ENCODE measurements around the gene WIPF1. TPM values are rescaled to one million over a fixed set of nuclear protein-coding genes. Genes with fewer than 3 reads are reported as not detected.

Gene WIPF1
- total RNA-seq, 1 donor from 2014 or later: 293 TPM

GRCh38 chr2:174603280-174603679 is 5.7 kb upstream of the WIPF1 start:
- Mint-ChIP-seq H3K9me3 (no peaks in the 10 kb centered on the region), H3K4me3 (no peak overlapping the region), H3K4me1 (peaks cover 82% of the 10 kb centered on the region), H3K27ac (peak overlapping the region; percentile 68), H3K27me3 (no peaks in the 10 kb centered on the region), H3K36me3 (ENCODE audit: low read depth) (peaks cover 19% of the 10 kb centered on the region)
- intact Hi-C loops (cut with micrococcal nuclease): loop anchor here (1.0 kb wide), 3 partner anchors 10 to 141 kb away; no protein-coding TSS in a partner anchor
- ATAC-seq (ENCODE audit: low read depth): peak; percentile 25
- DNase-seq: no peak
- ChIA-PET POLR2A (interaction anchor here (1.1 to 3.0 kb wide), 6 partner anchors 9 to 31 kb away, joined by 3 to 23 read pairs (median 8); no protein-coding TSS in a partner anchor), CTCF (interaction anchor here (0.7 to 8.1 kb wide), 15 partner anchors 9 to 141 kb away, joined by 3 to 125 read pairs (median 5); no protein-coding TSS in a partner anchor)
- TF ChIP-seq CTCF (IDR thresholded peaks at IDR 0.05): no peak

GRCh38 chr2:174602745-174603144 is 5.1 kb upstream of the WIPF1 start:
- peaks cover 82% of the 10 kb centered on the region for H3K4me1 Mint-ChIP-seq
- intact Hi-C loops (cut with micrococcal nuclease): loop anchor here (1.0 kb wide), 3 partner anchors 9 to 140 kb away; no protein-coding TSS in a partner anchor
- no peak for TF ChIP-seq CTCF (IDR thresholded peaks at IDR 0.05)
- peak overlapping the region; percentile 68 for H3K27ac Mint-ChIP-seq
- no peaks in the 10 kb centered on the region for H3K27me3 Mint-ChIP-seq
- ChIA-PET CTCF (interaction anchor here (0.8 to 8.1 kb wide), 12 partner anchors 9 to 140 kb away, joined by 3 to 125 read pairs (median 5); no protein-coding TSS in a partner anchor), POLR2A (interaction anchor here (1.1 to 3.0 kb wide), 6 partner anchors 10 to 31 kb away, joined by 3 to 23 read pairs (median 8); no protein-coding TSS in a partner anchor)
- no peaks in the 10 kb centered on the region for H3K9me3 Mint-ChIP-seq
- peaks cover 19% of the 10 kb centered on the region for H3K36me3 Mint-ChIP-seq (ENCODE audit: low read depth)
- no peak for ATAC-seq (ENCODE audit: low read depth)
- no peak overlapping the region for H3K4me3 Mint-ChIP-seq
- no peak for DNase-seq

- Mint-ChIP-seq H3K4me3 (peak overlapping the region; percentile 98), H3K27ac (peak overlapping the region; percentile 99), H3K4me1 (peaks cover 71% of the 10 kb centered on the region), H3K36me3 (ENCODE audit: low read depth) (peaks cover 33% of the 10 kb centered on the region), H3K9me3 (no peaks in the 10 kb centered on the region), H3K27me3 (no peaks in the 10 kb centered on the region)
- no peak for TF ChIP-seq CTCF (IDR thresholded peaks at IDR 0.05)
- ChIA-PET POLR2A (interaction anchor here (1.2 to 12.2 kb wide), 14 partner anchors 9 to 113 kb away, joined by 3 to 301 read pairs (median 8); no protein-coding TSS in a partner anchor), CTCF (interaction anchor here (0.6 to 8.1 kb wide), 7 partner anchors 9 to 138 kb away, joined by 3 to 125 read pairs (median 6); no protein-coding TSS in a partner anchor)
- intact Hi-C loops (cut with micrococcal nuclease): loop anchor here (1.0 to 2.0 kb wide), 5 partner anchors 8 to 150 kb away; partner anchors contain the start of gene GPR155
- ATAC-seq (ENCODE audit: low read depth): peak; percentile 68
- no peak for DNase-seq
Measured at GRCh38 chr2:174600349-174600748, 2.7 kb upstream of the WIPF1 start.

- H3K36me3 Mint-ChIP-seq (ENCODE audit: low read depth): peaks cover 36% of the 10 kb centered on the region
- peak overlapping the region; percentile 99 for H3K27ac Mint-ChIP-seq
Measured at GRCh38 chr2:174599310-174599921, 1.8 kb upstream of the WIPF1 start.

More at GRCh38 chr2:174599310-174599921, 1.8 kb upstream of the WIPF1 start:
- no peak for TF ChIP-seq CTCF (IDR thresholded peaks at IDR 0.05)
- DNase-seq (no peak), ATAC-seq (ENCODE audit: low read depth) (peak; percentile 3)
- ChIA-PET POLR2A (interaction anchor here (0.5 to 12.2 kb wide), 16 partner anchors 8 to 137 kb away, joined by 3 to 301 read pairs (median 7); no protein-coding TSS in a partner anchor), CTCF (interaction anchor here (0.8 to 8.1 kb wide), 5 partner anchors 20 to 150 kb away, joined by 3 to 125 read pairs (median 4); no protein-coding TSS in a partner anchor)
- Mint-ChIP-seq H3K4me1 (peaks cover 77% of the 10 kb centered on the region), H3K9me3 (no peaks in the 10 kb centered on the region), H3K4me3 (peak overlapping the region; percentile 98), H3K27me3 (no peaks in the 10 kb centered on the region)
- intact Hi-C loops (cut with micrococcal nuclease): loop anchor here (5.0 kb wide), 1 partner anchor 637 kb away; no protein-coding TSS in a partner anchor

All from activated B cell treated with CpG ODN at 0.5 μM for 24 hours (primary cell).